HG03469 (cell line): ENCODE data around the gene GLTP.
"Not testable (repeated sequence)": the region's sequence is repeated elsewhere in the genome, so short reads cannot be mapped to it uniquely, and the experiment has no call there.

Experiments
- ATAC-seq: cut with Tn5 transposase; IDR thresholded peaks from one replicate; pipeline ENCODE4 v1.9.1; 2021; ENCODE audit warnings: mild to moderate bottlenecking, moderate library complexity, moderate number of reproducible peaks; ENCODE audit not compliant: unreplicated experiment

The GLTP gene

GRCh38 chr12:109880043-109880931, at the start of gene GLTP:
GLTP (minus strand) TSS chr12:109880541; CDS start chr12:109880374, 167 bp downstream.
- ATAC-seq: peak; percentile 86

GRCh38 chr12:109929326-109929725, 49.0 kb upstream of the GLTP start:
- ATAC-seq: not testable (repeated sequence)

- ATAC-seq: no peak
These were observed 47.8 kb upstream of the GLTP start for GRCh38 chr12:109928058-109928656.

- no peak for ATAC-seq
These were observed 47.3 kb upstream of the GLTP start for GRCh38 chr12:109927622-109928021.

- ATAC-seq: no peak
These were observed 46.3 kb upstream of the GLTP start for GRCh38 chr12:109926488-109927210.

- ATAC-seq: no peak
These were observed 45.7 kb upstream of the GLTP start for GRCh38 chr12:109926016-109926415.

- ATAC-seq: no peak
These were observed 45.0 kb upstream of the GLTP start for GRCh38 chr12:109925185-109925840.

- ATAC-seq: no peak
These were observed 43.3 kb upstream of the GLTP start for GRCh38 chr12:109923481-109924245.

GRCh38 chr12:109923038-109923437, 42.7 kb upstream of the GLTP start:
- no peak for ATAC-seq

GRCh38 chr12:109921982-109922381, 41.6 kb upstream of the GLTP start:
- no peak for ATAC-seq

GRCh38 chr12:109920261-109920780, 40.0 kb upstream of the GLTP start:
- no peak for ATAC-seq

GRCh38 chr12:109919456-109919855, 39.1 kb upstream of the GLTP start:
- no peak for ATAC-seq

GRCh38 chr12:109916045-109916444, 35.7 kb upstream of the GLTP start:
- no peak for ATAC-seq

- ATAC-seq: no peak
These were observed 35.1 kb upstream of the GLTP start for GRCh38 chr12:109915171-109916040.

- ATAC-seq: no peak
These were observed 34.1 kb upstream of the GLTP start for GRCh38 chr12:109914461-109914860.

- ATAC-seq: no peak
These were observed 32.5 kb upstream of the GLTP start for GRCh38 chr12:109912855-109913321.

GRCh38 chr12:109910969-109911348, 30.6 kb upstream of the GLTP start:
- no peak for ATAC-seq

- no peak for ATAC-seq
These were observed 30.1 kb upstream of the GLTP start for GRCh38 chr12:109910254-109910968.
